Jurkat, Clone E6-1 (cell line): ENCODE results near the gene FAM229A.

Experiments used
- DNase-seq: peaks from one replicate; pipeline ENCODE4 v3.0.0-alpha.2; 2011; ENCODE audit warnings: low read depth, low spot score
- H3K4me3 ChIP-seq: 2 replicates; pipeline ENCODE4 v1.5.1; 2011; ENCODE audit warnings: mild to moderate bottlenecking, low read length, control low read depth, moderate library complexity

FAM229A gene

DNA sequence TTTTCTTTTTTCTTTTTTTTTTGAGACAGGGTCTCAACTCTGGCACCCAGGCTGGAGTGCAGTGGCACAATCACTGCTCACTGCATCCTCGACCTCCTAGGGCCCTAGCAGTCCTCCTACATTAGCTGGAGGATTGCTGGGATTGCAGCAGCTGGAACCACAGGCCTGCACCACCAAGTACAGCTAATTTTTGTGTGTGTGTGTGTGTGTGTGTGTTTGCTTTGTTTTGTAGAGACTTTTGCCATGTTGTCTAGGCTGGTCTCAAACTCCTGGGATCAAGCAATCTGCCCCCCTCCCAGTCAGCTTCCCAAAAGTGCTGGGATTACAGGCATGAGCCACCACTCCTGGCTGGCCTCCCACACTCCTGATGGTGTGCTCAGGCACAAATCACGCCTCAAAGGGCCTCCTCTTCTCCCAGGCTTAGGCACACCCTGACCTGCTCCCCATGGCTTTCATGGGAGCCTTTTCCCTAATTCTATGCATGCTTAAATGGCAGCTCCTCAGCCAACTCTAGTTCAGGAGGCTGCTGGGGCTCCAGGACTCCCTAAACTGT is 9.4 kb downstream of the FAM229A start:
- DNase-seq, result no peak
- H3K4me3 ChIP-seq, result no peak overlapping the region

DNA sequence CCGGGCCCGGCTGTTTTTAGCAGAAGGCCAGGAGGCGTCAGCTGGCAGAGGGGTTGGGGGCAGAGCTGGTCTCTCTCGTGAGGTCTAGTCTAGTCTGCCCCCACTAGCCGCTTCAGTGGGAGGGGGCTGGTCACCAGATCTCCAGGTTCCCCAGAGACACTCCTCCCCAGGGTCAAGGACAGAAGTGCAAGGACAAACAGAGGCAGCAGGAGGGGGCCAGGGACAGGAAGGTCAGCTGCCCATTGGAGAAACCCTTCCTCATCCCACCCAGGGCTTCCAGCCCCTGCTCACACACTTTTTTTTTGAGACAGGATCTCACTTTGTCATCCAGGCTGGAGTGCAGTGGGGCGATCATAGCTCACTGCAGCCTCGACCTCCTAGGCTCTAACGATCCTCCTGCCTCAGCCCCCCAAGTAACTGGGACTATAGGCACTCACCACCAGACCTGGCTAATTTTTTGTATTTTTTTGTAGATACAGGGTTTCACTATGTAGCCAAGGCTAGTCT is 10.0 kb downstream of the FAM229A start:
- no peak for DNase-seq
- H3K4me3 ChIP-seq, result peak overlapping the region; percentile 64

DNA sequence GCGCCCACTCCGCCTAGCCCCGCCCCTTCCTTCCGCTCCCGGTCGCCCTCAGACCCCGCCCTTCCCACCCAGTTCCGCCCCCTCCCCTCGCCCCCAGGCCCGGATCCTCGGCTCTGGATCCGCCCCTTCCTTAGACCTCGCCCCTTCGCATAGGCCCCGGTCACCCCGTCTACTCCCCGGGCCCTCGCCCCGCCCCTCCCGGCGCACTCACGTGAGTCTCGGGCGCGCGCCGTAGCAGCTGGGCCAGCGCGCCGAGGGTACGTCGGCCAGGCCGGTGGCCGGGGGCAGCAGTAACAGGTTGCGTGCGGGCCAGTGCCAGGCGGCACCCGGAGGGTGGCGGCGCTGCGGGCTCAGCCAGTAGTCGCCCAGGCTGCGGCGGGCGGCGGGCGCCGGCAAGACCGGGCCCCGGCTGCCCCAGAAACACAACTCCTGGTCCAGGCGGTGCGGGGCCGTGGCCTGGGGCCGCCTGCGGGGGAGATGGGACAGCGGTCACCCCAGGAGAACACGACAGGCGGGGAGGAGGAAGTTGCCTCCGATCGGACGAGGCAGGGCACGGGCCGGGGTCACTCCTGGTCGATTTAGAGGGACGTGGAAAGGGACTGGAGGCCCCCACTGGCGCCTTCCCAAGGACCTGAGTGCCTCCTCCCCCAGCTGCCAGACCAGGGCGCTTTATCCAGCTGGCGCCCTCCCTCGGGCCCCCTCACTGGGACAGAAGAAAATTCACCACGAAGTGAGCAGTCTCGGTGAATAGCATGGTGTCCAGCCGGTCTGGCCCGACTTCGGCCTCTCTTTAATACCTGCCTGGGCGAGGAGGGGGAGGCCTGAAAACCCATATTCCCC is 10.7 kb downstream of the FAM229A start:
- peak; percentile 91 for DNase-seq
- peak overlapping the region; percentile 64 for H3K4me3 ChIP-seq

DNA sequence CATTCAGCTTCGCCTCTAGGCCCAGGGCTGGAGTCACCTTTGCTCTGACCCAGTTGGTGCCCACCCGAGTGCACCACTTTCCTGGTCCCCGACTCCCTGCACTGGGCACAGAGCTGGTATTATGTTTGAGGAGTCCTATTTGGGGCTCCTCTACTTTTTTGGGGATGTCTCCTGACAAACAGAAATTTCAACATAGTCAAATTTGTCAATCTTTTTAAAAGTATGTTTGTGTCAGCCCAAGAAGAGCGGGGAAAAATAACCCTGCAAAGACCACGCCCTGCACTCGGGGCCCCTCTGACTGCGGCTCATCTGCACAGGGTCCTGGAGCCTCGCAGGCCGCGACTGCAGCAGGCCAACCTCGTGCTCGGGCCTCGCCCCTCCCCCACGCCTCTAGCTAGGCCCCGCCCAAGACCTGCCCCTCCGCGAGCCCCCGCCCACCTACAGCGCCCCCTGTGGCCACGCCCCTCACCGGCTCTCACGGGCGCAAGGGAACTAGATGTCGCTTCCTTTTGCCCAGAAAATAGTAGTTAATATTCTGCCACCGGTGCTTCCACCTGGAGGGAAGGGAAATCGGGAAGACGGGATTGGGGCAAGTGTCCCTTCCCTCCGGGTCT is 11.4 kb downstream of the FAM229A start:
- peak overlapping the region; percentile 64 for H3K4me3 ChIP-seq
- DNase-seq, result peak; percentile 76

DNA sequence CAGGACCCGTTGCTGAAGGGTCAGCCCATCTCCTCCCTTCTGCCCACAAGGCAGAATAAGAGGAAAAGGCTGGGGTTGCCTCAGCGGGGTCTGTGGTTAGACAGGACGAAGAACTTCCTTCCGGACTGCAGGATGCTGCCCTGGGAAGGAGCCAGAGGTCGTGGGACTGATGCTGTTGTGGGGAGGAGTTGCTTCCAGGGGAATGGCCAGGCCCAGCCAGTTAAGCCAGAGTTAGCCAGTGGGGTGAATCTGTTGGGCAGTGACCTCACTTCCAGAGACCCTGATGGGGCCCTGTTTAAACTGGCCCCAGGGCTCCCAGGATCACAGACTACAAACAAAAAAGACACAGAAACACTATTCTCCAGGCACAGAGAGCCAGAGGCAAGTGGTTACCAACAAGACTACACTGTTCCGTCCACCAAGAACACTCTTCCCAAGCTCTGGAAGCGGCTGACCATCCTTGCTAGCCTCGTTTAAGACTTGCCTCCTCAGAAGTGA is 13.0 kb downstream of the FAM229A start:
- DNase-seq, result no peak
- no peak overlapping the region for H3K4me3 ChIP-seq

DNA sequence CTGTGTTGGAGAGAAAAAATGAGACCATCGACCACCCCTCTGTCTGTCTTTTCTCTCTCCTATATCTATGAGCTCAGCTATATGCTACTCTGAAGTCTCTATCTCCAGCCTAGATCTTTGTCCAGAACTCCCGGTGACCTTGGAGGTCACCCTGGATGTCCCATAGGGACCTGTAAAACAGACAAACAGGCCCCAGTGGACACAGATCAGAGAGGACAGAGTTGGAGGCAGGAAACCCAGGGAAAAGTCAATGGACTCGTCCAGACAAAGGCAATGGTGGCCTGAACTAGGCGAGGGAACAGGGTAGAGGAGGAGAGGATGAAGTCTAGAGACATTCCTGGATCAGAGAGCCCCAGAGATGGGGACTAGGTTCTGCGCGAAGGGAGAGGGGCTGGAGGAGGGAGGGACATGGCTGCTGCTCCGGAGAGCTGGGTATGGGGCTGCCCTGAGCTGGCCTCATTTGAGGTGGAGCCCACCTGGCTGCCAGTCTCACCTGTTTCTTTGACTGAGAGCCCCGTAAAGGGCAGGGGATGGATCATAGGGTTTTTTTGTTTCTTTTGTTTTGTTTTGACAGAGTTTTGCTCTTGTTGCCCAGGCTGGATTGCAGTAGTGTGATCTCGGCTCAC is 15.6 kb downstream of the FAM229A start:
- no peak overlapping the region for H3K4me3 ChIP-seq
- no peak for DNase-seq

DNA sequence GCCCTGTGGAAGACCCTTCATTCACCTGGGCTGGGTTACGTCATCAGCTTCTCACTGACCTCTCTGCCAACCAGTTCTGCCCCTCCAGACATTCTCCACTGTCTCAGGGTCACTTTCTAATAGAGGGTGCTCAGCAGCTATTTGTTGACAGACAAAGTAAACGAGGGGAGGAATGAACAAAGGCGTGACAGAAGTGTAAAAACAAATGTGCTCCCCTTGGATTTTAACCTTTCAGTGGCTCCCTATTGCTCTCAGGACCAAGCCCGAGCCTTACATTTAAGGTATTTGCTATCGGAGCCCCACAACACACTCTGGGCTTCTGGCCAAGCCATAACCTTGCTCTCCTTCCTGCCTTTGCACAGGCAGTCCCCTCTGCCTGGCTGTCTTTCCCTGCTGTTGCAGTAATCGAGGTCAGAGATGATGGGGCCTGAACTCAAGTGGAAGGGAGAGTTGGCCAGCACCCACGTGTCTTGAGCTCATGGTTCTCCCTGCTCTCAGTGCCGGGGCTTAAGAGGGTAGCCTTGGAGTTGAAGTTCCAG is 16.9 kb downstream of the FAM229A start:
- no peak overlapping the region for H3K4me3 ChIP-seq
- no peak for DNase-seq

DNA sequence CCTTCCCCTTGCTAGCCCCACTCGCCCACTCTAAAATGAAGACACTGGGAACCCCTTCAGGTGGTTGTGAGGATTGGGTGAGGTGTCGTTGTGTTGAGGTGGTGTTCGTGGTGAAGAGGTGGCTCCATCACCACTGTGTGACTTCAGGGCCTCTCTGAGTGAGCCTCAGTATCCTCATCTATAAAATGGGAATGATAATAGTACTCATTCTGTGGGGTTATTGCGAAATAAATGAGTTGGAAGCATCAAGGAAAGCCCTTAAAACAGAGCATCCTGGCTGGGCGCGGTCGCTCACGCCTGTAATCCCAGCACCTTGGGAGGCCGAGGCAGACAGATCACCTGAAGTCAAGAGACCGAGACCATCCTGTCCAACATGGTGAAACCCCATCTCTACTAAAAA is 19.6 kb downstream of the FAM229A start:
- H3K4me3 ChIP-seq, result no peak overlapping the region
- no peak for DNase-seq

DNA sequence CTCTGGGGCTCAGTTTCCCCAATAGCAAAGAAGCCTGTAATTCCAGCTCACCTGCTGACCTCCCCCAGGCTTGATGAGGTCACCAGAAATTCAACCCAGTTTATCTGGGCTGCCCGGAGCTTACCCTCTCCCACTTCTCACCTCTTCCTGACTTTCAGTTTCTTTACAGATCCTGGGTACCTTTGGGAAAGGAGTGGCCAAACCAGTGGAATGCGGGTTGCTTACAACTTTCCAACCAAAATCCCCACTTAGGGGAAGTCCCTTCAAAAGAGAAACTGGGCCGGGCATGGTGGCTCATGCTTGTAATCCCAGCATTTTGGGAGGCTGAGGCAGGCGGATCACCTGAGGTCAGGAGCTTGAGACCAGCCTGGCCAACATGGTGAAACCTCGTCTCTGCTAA is 20.3 kb downstream of the FAM229A start:
- H3K4me3 ChIP-seq, result no peak overlapping the region
- no peak for DNase-seq

DNA sequence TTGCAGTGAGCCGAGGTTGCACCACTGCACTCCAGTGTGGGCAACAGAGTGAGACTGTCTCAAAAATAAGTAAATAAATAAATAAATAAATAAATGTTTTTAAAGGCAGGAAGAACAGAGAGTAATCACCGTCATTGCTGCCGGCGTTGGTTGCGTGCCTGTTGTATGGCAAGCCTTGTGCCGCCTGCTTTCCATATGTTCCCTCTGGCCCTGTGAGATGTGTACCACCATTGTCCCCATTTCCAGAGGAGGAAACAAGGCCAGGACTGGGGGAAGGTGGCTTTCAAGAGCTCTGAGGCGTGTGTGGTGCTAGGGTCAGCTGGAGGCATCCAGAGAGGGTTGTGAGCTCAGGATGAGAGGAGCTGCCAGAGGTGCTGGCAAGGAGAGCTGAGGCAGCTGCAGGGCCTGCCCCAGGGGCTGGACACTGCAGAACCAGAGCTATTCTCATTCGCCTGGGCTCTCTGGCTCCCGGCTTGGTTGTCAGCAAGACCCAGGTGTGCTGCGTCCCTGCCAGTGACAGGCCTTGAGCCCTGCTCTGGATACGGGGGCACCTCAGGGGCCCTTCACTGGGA is 21.0 kb downstream of the FAM229A start:
- H3K4me3 ChIP-seq, result no peak overlapping the region
- DNase-seq, result no peak

DNA sequence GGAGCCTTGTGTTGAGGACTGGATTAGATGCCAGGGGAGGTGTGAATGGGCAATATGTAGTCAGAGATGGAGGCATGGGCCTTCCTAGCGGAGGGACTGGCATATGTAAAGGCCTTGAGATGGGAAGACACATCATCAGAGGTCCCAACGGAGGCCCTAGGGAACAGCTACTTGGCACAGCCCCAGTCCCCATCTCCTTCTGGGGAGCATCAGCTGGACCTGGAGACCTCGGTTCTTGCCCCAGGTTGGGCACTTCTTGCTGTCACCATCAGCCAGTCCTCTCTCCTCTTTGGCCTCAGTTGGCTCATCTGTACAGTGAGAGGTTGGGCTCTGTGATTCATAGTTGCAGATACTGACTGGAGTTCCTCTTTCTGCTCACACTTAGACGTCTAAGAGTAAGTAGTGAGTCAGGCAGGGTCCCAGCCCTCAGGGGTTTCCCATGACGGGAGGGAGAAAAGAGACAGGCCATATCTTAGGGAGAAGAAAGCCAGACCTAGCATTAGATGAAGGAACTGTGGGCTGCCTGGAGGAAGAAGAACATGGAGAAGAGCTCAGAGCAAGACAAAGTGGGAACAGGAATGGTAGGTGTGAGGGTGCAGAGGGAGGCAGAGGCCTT is 22.8 kb downstream of the FAM229A start:
- no peak for DNase-seq
- no peak overlapping the region for H3K4me3 ChIP-seq

DNA sequence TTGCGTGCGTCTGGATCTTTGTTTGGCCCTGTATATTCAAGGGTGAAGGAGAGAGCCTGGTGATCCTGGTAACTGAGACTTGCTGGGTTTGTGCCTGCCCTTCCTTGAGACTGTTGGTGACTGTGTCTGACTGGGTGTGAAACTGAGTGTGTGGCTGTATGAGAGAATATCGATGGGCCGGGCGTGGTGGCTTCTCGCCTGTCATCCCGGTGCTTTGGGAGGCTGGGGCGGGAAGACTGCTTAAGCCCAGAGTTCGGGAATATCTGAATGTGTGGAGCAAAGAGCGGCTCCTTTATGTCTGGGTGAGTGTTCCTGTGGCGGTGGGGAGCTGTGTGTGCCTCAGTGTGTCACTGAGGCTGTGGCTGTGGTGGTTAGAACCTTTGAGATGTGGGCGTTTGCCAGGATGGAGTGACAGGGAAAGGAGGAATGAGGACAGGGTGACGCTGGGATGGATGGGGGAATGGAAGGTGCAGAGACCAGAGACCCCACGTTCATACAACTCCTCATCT is 23.6 kb downstream of the FAM229A start:
- no peak overlapping the region for H3K4me3 ChIP-seq
- DNase-seq, result no peak

DNA sequence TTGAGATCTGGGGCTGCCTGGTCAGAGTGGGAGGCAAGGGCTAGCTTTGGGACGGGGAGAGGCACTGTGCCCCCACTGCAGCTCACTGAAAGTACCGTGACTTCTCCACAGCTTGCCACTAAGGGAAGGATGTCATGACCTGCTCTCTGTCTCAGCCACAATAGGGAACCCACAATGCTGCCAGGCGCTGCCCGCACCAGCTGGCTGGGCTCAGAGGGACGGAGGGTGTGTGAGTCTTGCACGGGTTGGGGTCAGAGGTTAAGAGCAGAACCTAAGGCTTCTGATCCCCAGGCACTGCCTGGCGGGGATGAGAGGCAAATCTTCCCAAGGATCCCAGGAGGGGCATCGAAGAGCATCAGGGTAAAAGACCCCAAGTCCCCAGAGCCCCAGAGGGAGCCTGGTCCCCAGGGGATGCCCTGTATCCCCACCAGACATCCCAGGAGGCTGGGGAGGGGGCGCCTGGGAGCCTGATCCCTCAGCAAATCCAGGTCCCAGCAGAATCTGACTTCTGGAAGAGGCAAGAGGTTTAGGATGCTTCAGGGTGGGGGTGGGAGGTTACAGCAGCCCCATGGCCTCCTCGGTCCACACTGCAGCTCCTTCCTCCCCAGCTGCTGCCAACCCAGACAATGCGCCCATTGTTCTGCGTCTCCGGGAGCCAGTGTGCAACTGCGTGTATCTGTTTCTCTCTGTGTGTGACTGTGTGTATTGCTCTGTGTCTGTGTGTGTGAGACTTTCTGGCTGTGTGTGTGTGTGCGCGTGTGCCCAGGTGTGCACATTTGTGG is 24.2 kb downstream of the FAM229A start:
- no peak for DNase-seq
- no peak overlapping the region for H3K4me3 ChIP-seq

DNA sequence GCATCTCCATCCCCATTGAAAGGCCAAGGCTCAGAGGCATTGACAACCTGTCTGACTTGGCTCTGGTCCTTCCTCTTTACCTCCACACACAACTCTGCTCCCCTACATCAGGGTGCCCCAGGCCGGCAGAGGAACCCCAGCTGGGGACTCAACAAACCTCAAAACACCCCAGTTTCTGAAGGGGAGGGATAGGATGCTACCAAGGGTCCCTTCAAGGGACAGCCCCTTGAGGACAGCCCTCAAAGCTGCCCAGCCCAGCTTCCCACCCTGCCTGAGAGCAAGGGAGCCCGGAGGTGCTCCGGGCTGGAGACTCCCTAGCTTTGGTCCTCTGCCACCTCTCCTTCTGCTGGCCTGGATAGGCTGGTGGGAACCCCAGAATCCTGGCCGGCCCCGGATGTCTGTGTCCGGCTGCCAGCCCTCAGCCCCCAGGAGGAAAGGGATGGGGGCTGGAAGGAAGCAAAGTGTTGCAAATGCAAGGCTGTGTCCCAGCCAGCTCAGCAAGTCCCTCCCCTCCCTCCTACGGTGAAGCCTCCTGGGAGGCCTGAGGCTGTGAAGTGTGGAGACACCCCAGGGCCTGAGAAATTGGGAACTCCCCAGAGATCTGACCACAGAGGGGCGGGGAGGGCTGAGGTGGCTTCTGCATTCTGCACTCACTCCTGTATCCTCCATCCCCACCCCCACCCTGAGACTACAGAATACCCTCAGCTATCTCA is 25.2 kb downstream of the FAM229A start:
- H3K4me3 ChIP-seq, result no peak overlapping the region
- no peak for DNase-seq

DNA sequence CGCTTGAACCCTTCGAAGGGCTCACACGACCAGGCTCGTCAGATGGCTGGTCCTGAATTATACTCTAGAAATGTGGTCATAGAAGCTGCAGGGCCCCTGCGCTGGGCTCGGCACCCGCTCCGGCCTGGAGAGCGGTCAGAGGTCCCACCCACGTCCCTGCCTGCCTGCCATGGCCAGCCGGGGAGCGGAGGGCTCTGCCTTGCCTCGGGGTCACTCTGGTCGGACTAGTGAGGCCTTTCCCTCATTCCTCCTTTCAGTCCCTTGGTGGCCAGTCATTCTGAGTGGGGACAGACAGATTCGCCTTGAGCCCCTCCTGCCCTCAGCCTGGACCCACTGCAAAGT is 25.7 kb downstream of the FAM229A start:
- DNase-seq, result no peak
- no peak overlapping the region for H3K4me3 ChIP-seq

DNA sequence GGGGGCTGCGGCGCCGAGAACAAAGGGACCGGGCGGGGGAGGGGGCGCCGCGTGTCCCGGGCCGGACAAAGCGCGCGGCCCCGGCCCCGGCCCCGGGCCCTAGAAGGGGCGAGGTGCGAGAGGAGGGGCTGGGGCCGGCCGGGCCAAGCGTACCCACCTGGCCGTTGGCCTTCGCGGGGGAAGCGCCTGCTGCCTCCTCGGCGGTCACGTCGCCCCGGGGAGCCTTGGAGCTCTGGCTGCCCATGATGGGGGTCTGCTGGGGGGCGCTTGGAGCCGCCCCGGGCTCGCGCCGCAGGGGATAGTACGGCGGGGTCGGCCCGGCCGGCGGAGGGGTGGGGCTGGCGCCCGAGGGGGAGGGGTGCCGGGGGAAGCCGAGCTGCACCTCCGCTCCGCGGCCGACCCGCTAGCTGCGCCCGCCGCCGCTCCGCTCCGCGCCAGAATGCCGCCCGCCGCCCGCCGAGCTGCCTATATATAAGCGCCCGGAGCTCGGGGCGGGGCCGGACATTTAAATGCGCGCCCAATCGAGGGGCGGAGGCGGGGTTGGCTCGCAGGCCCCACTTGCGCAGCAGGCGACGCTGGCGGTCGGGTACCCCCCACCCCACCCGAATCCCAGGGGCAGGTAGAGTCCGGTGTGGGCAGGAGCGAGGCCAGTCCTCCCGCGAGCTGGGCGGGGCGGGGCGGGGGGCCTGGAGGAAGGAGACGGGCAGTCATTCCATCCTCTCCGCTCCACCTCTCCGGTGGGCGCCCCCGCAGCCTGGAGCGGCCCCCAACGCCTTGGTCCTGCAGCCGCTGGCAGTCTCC is 26.3 kb downstream of the FAM229A start, which contains the start of gene MARCKSL1:
TSS of gene MARCKSL1 (minus strand) at position 444 of the 801 bp plus-strand sequence. CDS start at position 244, 200 bp downstream.
- peak; percentile 71 for DNase-seq
- peak within 1 kb of the TSS; percentile 76 for H3K4me3 ChIP-seq

DNA sequence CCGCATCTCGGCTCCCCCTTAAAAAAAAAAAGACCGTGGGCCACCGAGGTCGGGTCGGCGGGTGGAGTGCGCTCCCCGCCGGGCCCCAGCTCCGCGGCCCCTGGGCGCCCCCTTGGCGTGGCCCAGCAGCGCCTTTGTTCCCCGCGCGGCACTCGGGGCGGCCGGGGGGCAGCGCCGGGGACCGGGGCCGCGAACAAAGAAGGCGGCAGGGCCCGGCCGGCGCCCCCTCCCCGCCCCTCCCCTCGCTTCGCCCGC is 26.8 kb downstream of the FAM229A start:
- DNase-seq, result no peak
- peak overlapping the region; percentile 76 for H3K4me3 ChIP-seq
